Caco-2 (cell line): ENCODE results near the gene NDUFB2. TPM values are rescaled to one million over a fixed set of nuclear protein-coding genes. Genes with fewer than 3 reads are reported as not detected.

Experiments
- BruUV-seq: library from RNA; stranded (reverse); fragments of 400-500 nt; replicated peaks from 2 replicates; lab custom pipeline; 2021; lab: Mats Ljungman, UMichigan
- CTCF ChIA-PET: fragments of 300-600 bp; sonication (Branson Sonifier 250); formaldehyde crosslinking; loops from one replicate; lab custom pipeline; 2022; ENCODE audit warnings: antibody characterized with exemption; lab: Charles Lee
- POLR2A ChIA-PET: fragments of 300-600 bp; sonication (Branson Sonifier 250); formaldehyde crosslinking; loops from one replicate; lab custom pipeline; 2022; ENCODE audit warnings: antibody characterized with exemption; lab: Charles Lee
- DNase-seq, 2 experiments: peaks; one replicate each; pipeline versions ENCODE4 v3.0.0 to v3.0.0-alpha.2; 2020 to 2022
- H3K27me3 ChIP-seq: replicated peaks from 2 replicates; pipeline ENCODE4 v1.6.0; 2011; ENCODE audit warnings: low read length; ENCODE audit not compliant: control insufficient read depth, insufficient read depth
- H3K36me3 ChIP-seq: 2 replicates; pipeline ENCODE4 v1.5.1; 2011; ENCODE audit warnings: low read length; ENCODE audit not compliant: control insufficient read depth, insufficient read depth
- H3K4me1 ChIP-seq: fragments of 250-450 bp; sonication (Bioruptor Pico); 2 replicates; pipeline ENCODE4 v1.5.1; 2020; ENCODE audit warnings: mild to moderate bottlenecking
- H3K4me3 ChIP-seq: 2 replicates; pipeline ENCODE4 v1.5.1; 2011; ENCODE audit warnings: low read depth, mild to moderate bottlenecking, control low read depth, low read length
- H3K9me3 ChIP-seq: fragments of 250-450 bp; sonication (Bioruptor Pico); 2 replicates; pipeline ENCODE4 v1.5.1; 2020; ENCODE audit warnings: mild to moderate bottlenecking, moderate library complexity
- H3K27ac Mint-ChIP-seq: one replicate; pipeline ENCODE4 v1.8.0; 2022; ENCODE audit warnings: mixed read lengths; ENCODE audit not compliant: unreplicated experiment
- H3K27me3 Mint-ChIP-seq: one replicate; pipeline ENCODE4 v1.8.0; 2022; ENCODE audit warnings: mixed read lengths; ENCODE audit not compliant: insufficient read depth, unreplicated experiment
- H3K36me3 Mint-ChIP-seq: one replicate; pipeline ENCODE4 v1.8.0; 2022; ENCODE audit warnings: mild to moderate bottlenecking, mixed read lengths; ENCODE audit not compliant: insufficient read depth, unreplicated experiment
- H3K4me1 Mint-ChIP-seq: one replicate; pipeline ENCODE4 v1.8.0; 2022; ENCODE audit warnings: low read depth, mixed read lengths; ENCODE audit not compliant: unreplicated experiment
- H3K4me3 Mint-ChIP-seq: one replicate; pipeline ENCODE4 v1.8.0; 2022; ENCODE audit warnings: mild to moderate bottlenecking, moderate library complexity, mixed read lengths; ENCODE audit not compliant: unreplicated experiment
- H3K9me3 Mint-ChIP-seq: one replicate; pipeline ENCODE4 v1.8.0; 2022; ENCODE audit warnings: mixed read lengths; ENCODE audit not compliant: unreplicated experiment
- CTCF ChIP-seq, 2 experiments: fragments of 200-600 bp in 1 of 2; IDR thresholded peaks; 1 replicate in 1 of 2; 2 replicates in 1 of 2; pipeline versions ENCODE4 v1.5.1 to v1.8.0; 2011 to 2022; ENCODE audit warnings: antibody characterized with exemption in 1 of 2, control low read depth in 1 of 2, inconsistent platforms in 1 of 2, low read depth in 1 of 2, low read length in 1 of 2, mild to moderate bottlenecking in 1 of 2, moderate library complexity in 1 of 2; ENCODE audit not compliant: insufficient read depth in 1 of 2, severe bottlenecking in 1 of 2, unreplicated experiment in 1 of 2
- intact Hi-C: fragments of 100-400 bp; cut with micrococcal nuclease; formaldehyde crosslinking; loops from one replicate; pipeline ENCODE4 v1.10.0; 2022; ENCODE audit not compliant: unreplicated experiment
- total RNA-seq: library from RNA; stranded (reverse); gene quantifications from 2 replicates; pipeline ENCODE4 v1.2.3, GENCODE V29; 2022

The NDUFB2 gene
- total RNA-seq, 1 experiment from 2014 or later: 166 TPM

GRCh38 chr7:140745266-140746058 lies 49.0 kb downstream of the NDUFB2 start:
- intact Hi-C loops: no loop called here
- POLR2A ChIA-PET: no interaction called here

GRCh38 chr7:140746751-140747150 lies 50.2 kb downstream of the NDUFB2 start:
- no peaks in the 10 kb centered on the region for H3K9me3 ChIP-seq
- CTCF ChIA-PET: no interaction called here
- DNase-seq: no peak
- no peak overlapping the region for H3K4me3 Mint-ChIP-seq
- no TSS peak for BruUV-seq
- no peaks in the 10 kb centered on the region for H3K36me3 ChIP-seq
- peaks cover 2% of the 10 kb centered on the region; the same call in 1 of the 2 replicates for H3K4me1 ChIP-seq
- H3K4me3 ChIP-seq: no peak overlapping the region
- POLR2A ChIA-PET: no interaction called here
- H3K27ac Mint-ChIP-seq: no peak overlapping the region
- no peaks in the 10 kb centered on the region for H3K9me3 Mint-ChIP-seq
- H3K4me1 Mint-ChIP-seq: no peaks in the 10 kb centered on the region
- intact Hi-C loops: no loop called here
- no peaks in the 10 kb centered on the region for H3K27me3 Mint-ChIP-seq
- no peaks in the 10 kb centered on the region for H3K27me3 ChIP-seq
- peaks cover 5% of the 10 kb centered on the region for H3K36me3 Mint-ChIP-seq
- TF ChIP-seq CTCF (IDR thresholded peaks at IDR 0.05; ENCODE audit: insufficient read depth in 1 of 2, low read depth in 1 of 2, low read length in 1 of 2, severe bottlenecking in 1 of 2, unreplicated experiment in 1 of 2): no peak

More at GRCh38 chr7:140745266-140746058, 49.0 kb downstream of the NDUFB2 start:
- peaks cover 5% of the 10 kb centered on the region for H3K36me3 Mint-ChIP-seq
- no TSS peak for BruUV-seq
- no peak for TF ChIP-seq CTCF (IDR thresholded peaks at IDR 0.05; ENCODE audit: insufficient read depth in 1 of 2, low read depth in 1 of 2, low read length in 1 of 2, severe bottlenecking in 1 of 2, unreplicated experiment in 1 of 2)
- Histone ChIP-seq H3K4me3 (no peak overlapping the region), H3K27me3 (no peaks in the 10 kb centered on the region), H3K4me1 (peaks cover 12% of the 10 kb centered on the region), H3K36me3 (no peaks in the 10 kb centered on the region), H3K9me3 (no peaks in the 10 kb centered on the region)
- no peaks in the 10 kb centered on the region for H3K9me3 Mint-ChIP-seq
- H3K27ac Mint-ChIP-seq: no peak overlapping the region
- no peak for DNase-seq
- peaks cover 6% of the 10 kb centered on the region for H3K4me1 Mint-ChIP-seq
- CTCF ChIA-PET: no interaction called here
- H3K27me3 Mint-ChIP-seq: no peaks in the 10 kb centered on the region
- H3K4me3 Mint-ChIP-seq: no peak overlapping the region

GRCh38 chr7:140752533-140752932 lies 56.0 kb downstream of the NDUFB2 start:
- no peaks in the 10 kb centered on the region for H3K4me1 Mint-ChIP-seq

More at GRCh38 chr7:140752533-140752932, 56.0 kb downstream of the NDUFB2 start:
- Histone ChIP-seq H3K4me3 (no peak overlapping the region), H3K9me3 (no peaks in the 10 kb centered on the region), H3K36me3 (no peaks in the 10 kb centered on the region), H3K27me3 (no peaks in the 10 kb centered on the region), H3K4me1 (no peaks in the 10 kb centered on the region)
- no peaks in the 10 kb centered on the region for H3K9me3 Mint-ChIP-seq
- ChIA-PET POLR2A (no interaction called here), CTCF (no interaction called here)
- intact Hi-C loops: no loop called here
- H3K36me3 Mint-ChIP-seq: peaks cover 8% of the 10 kb centered on the region
- BruUV-seq: no TSS peak
- no peaks in the 10 kb centered on the region for H3K27me3 Mint-ChIP-seq
- no peak overlapping the region for H3K4me3 Mint-ChIP-seq
- DNase-seq: no peak
- TF ChIP-seq CTCF (IDR thresholded peaks at IDR 0.05; ENCODE audit: insufficient read depth in 1 of 2, low read depth in 1 of 2, low read length in 1 of 2, severe bottlenecking in 1 of 2, unreplicated experiment in 1 of 2): no peak
- H3K27ac Mint-ChIP-seq: no peak overlapping the region
